ENCODE measurements around the gene KIF6.
A peak's percentile ranks its signal among the peaks of the same experiment; 100 is the strongest.

The KIF6 gene

GRCh38 chr6:39339096-39339867, 385.9 kb downstream of the KIF6 start:
- no peak for ATAC-seq

GRCh38 chr6:39338397-39338796, 386.8 kb downstream of the KIF6 start:
- no peak for ATAC-seq

- no peak for ATAC-seq
Observed at GRCh38 chr6:39335780-39336545, 389.2 kb downstream of the KIF6 start.

GRCh38 chr6:39333644-39334438, 391.4 kb downstream of the KIF6 start:
- no peak for ATAC-seq

- no peak for ATAC-seq
Observed at GRCh38 chr6:39330476-39330875, 394.7 kb downstream of the KIF6 start.

GRCh38 chr6:39330057-39330456, 395.2 kb downstream of the KIF6 start:
- ATAC-seq = no peak

- no peak for ATAC-seq
Observed at GRCh38 chr6:39328066-39328465, 397.1 kb downstream of the KIF6 start.

- no peak for ATAC-seq
Observed at GRCh38 chr6:39327507-39327906, 397.7 kb downstream of the KIF6 start.

- no peak for ATAC-seq
Observed at GRCh38 chr6:39322306-39322850, 402.8 kb downstream of the KIF6 start, which contains the start of gene KCNK16. Gene KCNK16, minus strand, starts transcription at chr6:39322702. Its CDS starts 162 bp downstream, at chr6:39322540.

- no peak for ATAC-seq
Observed at GRCh38 chr6:39321761-39322160, 403.4 kb downstream of the KIF6 start.

- ATAC-seq = no peak
Observed at GRCh38 chr6:39320363-39320984, 404.7 kb downstream of the KIF6 start.

GRCh38 chr6:39319621-39320362, 405.4 kb downstream of the KIF6 start:
- no peak for ATAC-seq

- ATAC-seq = no peak
Observed at GRCh38 chr6:39317256-39317655, 408.0 kb downstream of the KIF6 start.

GRCh38 chr6:39314273-39314795, 410.9 kb downstream of the KIF6 start, which contains the start of gene KCNK17:
Gene KCNK17, minus strand, starts transcription at chr6:39314419. Its CDS starts 99 bp downstream, at chr6:39314320.
- no peak for ATAC-seq

GRCh38 chr6:39313526-39314272, 411.5 kb downstream of the KIF6 start:
- ATAC-seq = no peak

GRCh38 chr6:39312912-39313525, 412.2 kb downstream of the KIF6 start:
- ATAC-seq = no peak

GRCh38 chr6:39310542-39310941, 414.7 kb downstream of the KIF6 start:
- ATAC-seq = no peak

- ATAC-seq = peak in 1 of 2 donors; percentile 49
Observed at GRCh38 chr6:39309942-39310531, 415.2 kb downstream of the KIF6 start.

GRCh38 chr6:39307462-39307861, 417.7 kb downstream of the KIF6 start:
- no peak for ATAC-seq

- ATAC-seq = no peak
Observed at GRCh38 chr6:39304951-39305350, 420.3 kb downstream of the KIF6 start.
